Right ventricle myocardium inferior (tissue), 1 donor: ENCODE results near the gene FHIT. TPM values are rescaled to one million over a fixed set of nuclear protein-coding genes. Genes with fewer than 3 reads are reported as not detected.

Source experiments
- ATAC-seq: fragments of 200-7000 bp; cut with Tn5 transposase; one replicate; pipeline ENCODE4 v1.9.1; 2020; ENCODE audit warnings: mild to moderate bottlenecking, moderate library complexity
- DNase-seq: peaks from one replicate; pipeline ENCODE4 v3.0.0; 2021; ENCODE audit errors: missing footprints
- intact Hi-C: fragments of 100-400 bp; cut with DNase I; formaldehyde crosslinking; loops from one replicate; pipeline ENCODE4 v1.11.0; 2022
- long read RNA-seq: library from polyadenylated mRNA; unstranded; transcript quantifications from one replicate; pipeline ENCODE4 v2.0.0, GENCODE V29; 2021
- total RNA-seq: library from RNA; stranded (reverse); fragmentation: NEBNext Ultra II Directional; extraction: Animal tissue kit (Norgen Biotek cat#: 25700); gene quantifications from one replicate; pipeline ENCODE4 v1.2.1, GENCODE V29; 2021
- donor health status: DM: no; HTN: yes; CAD: no; lungs with severe emphysema.

FHIT gene
- total RNA-seq: 24.5 TPM
- long read RNA-seq, partial matches to known transcripts: 0 of 2 reads
- long read RNA-seq, other reads (novel, unspliced or antisense): 2 of 2 reads

- peak; percentile 99 for ATAC-seq
- peak; percentile 97 for DNase-seq
- intact Hi-C loops: loop anchor here (5.0 kb wide), 1 partner anchor 94 kb away; no protein-coding TSS in a partner anchor
Observed at GRCh38 chr3:61251174-61251972, at the start of gene FHIT. FHIT (minus strand) TSS chr3:61251452.

- ATAC-seq: no peak
- intact Hi-C loops: no loop called here
Observed at GRCh38 chr3:61300786-61301185, 49.5 kb upstream of the FHIT start.

GRCh38 chr3:61300006-61300380 lies 48.7 kb upstream of the FHIT start:
- intact Hi-C loops: no loop called here
- ATAC-seq (no peak), DNase-seq (no peak)

More at GRCh38 chr3:61300786-61301185, 49.5 kb upstream of the FHIT start:
- no peak for DNase-seq

GRCh38 chr3:61299343-61300005 lies 48.2 kb upstream of the FHIT start:
- intact Hi-C loops: no loop called here
- ATAC-seq: no peak
- no peak for DNase-seq

GRCh38 chr3:61297821-61298220 lies 46.6 kb upstream of the FHIT start:
- intact Hi-C loops: no loop called here
- DNase-seq: no peak
- ATAC-seq: no peak

- ATAC-seq (no peak), DNase-seq (no peak)
- intact Hi-C loops: no loop called here
Observed at GRCh38 chr3:61288446-61288845, 37.2 kb upstream of the FHIT start.

- intact Hi-C loops: no loop called here
- no peak for ATAC-seq
- no peak for DNase-seq
Observed at GRCh38 chr3:61283876-61284275, 32.6 kb upstream of the FHIT start.

- intact Hi-C loops: no loop called here
- ATAC-seq (no peak), DNase-seq (no peak)
Observed at GRCh38 chr3:61278713-61279112, 27.5 kb upstream of the FHIT start.

- ATAC-seq: no peak
- DNase-seq: no peak
- intact Hi-C loops: no loop called here
Observed at GRCh38 chr3:61277411-61277810, 26.2 kb upstream of the FHIT start.

GRCh38 chr3:61269435-61269834 lies 18.2 kb upstream of the FHIT start:
- intact Hi-C loops: no loop called here
- DNase-seq: no peak
- ATAC-seq: peak; percentile 31

- DNase-seq: no peak
- intact Hi-C loops: no loop called here
- ATAC-seq: no peak
Observed at GRCh38 chr3:61268644-61269043, 17.4 kb upstream of the FHIT start.

GRCh38 chr3:61264281-61264680 lies 13.0 kb upstream of the FHIT start:
- intact Hi-C loops: no loop called here
- DNase-seq (no peak), ATAC-seq (no peak)

- intact Hi-C loops: no loop called here
- DNase-seq (no peak), ATAC-seq (no peak)
Observed at GRCh38 chr3:61257148-61257547, 5.9 kb upstream of the FHIT start.

GRCh38 chr3:61253756-61254155 lies 2.5 kb upstream of the FHIT start:
- ATAC-seq (no peak), DNase-seq (no peak)
- intact Hi-C loops: loop anchor here (5.0 kb wide), 1 partner anchor 96 kb away; no protein-coding TSS in a partner anchor

GRCh38 chr3:61252836-61253235 lies 1.6 kb upstream of the FHIT start:
- ATAC-seq: no peak
- intact Hi-C loops: loop anchor here (5.0 kb wide), 1 partner anchor 96 kb away; no protein-coding TSS in a partner anchor

GRCh38 chr3:61250784-61251173 lies 473 bp downstream of the FHIT start:
- DNase-seq: no peak
- peak; percentile 32 for ATAC-seq
- intact Hi-C loops: loop anchor here (5.0 kb wide), 1 partner anchor 93 kb away; no protein-coding TSS in a partner anchor

More at GRCh38 chr3:61252836-61253235, 1.6 kb upstream of the FHIT start:
- no peak for DNase-seq

GRCh38 chr3:61248496-61248895 lies 2.8 kb downstream of the FHIT start:
- intact Hi-C loops: no loop called here
- DNase-seq (no peak), ATAC-seq (no peak)

- ATAC-seq (no peak), DNase-seq (no peak)
- intact Hi-C loops: no loop called here
Observed at GRCh38 chr3:61247191-61247590, 4.1 kb downstream of the FHIT start.

- DNase-seq (no peak), ATAC-seq (peak; percentile 71)
- intact Hi-C loops: no loop called here
Observed at GRCh38 chr3:61239871-61240270, 11.4 kb downstream of the FHIT start.

GRCh38 chr3:61237858-61238257 lies 13.4 kb downstream of the FHIT start:
- ATAC-seq (no peak), DNase-seq (no peak)
- intact Hi-C loops: no loop called here
